SK-N-SH (cell line): ENCODE measurements around the gene PHF21B. TPM values are rescaled to one million over a fixed set of nuclear protein-coding genes. Genes with fewer than 3 reads are reported as not detected.

Experiments used
- CTCF ChIA-PET: fragments of 300-600, 350-600 bp; formaldehyde crosslinking; extraction: SDS; loops from one replicate; lab custom pipeline; 2021; lab: Yijun Ruan, JAX
- POLR2A ChIA-PET: fragments of 350-600 bp; sonication (Branson Sonifier 250); formaldehyde crosslinking; extraction: SDS; loops from one replicate; lab custom pipeline; 2020; ENCODE audit warnings: antibody characterized with exemption, inconsistent platforms; lab: Yijun Ruan, JAX
- DNase-seq: peaks from one replicate; pipeline ENCODE4 v3.0.0; 2012
- H2AFZ ChIP-seq: fragments of 200-600 bp; sonication (generic); 2 replicates; pipeline ENCODE4 v1.8.1; 2016; ENCODE audit warnings: antibody characterized with exemption, mild to moderate bottlenecking, low read depth
- H3F3A ChIP-seq: fragments of 200-600 bp; sonication (generic); replicated peaks from 2 replicates; pipeline ENCODE3; 2016; ENCODE audit warnings: antibody characterized with exemption, mild to moderate bottlenecking; ENCODE audit not compliant: insufficient read depth
- H3K27ac ChIP-seq, 2 experiments: fragments of 200-500 bp in 1 of 2; fragments of 200-600 bp in 1 of 2; sonication (Bioruptor generic) in 1 of 2; sonication (generic), shearing (Covaris generic) in 1 of 2; 2 replicates each; pipeline versions ENCODE4 v1.5.1 to v1.6.1; 2014 to 2016; ENCODE audit warnings: low read depth in 2 of 2, inconsistent platforms in 1 of 2, low read length in 1 of 2, mild to moderate bottlenecking in 1 of 2, mixed read lengths in 1 of 2
- H3K27me3 ChIP-seq: fragments of 200-600 bp; sonication (generic), shearing (Covaris generic); 2 replicates; pipeline ENCODE4 v1.6.1; 2016; ENCODE audit warnings: mixed run types; ENCODE audit not compliant: insufficient read depth
- H3K36me3 ChIP-seq, 2 experiments: fragments of 200-500 bp in 1 of 2; fragments of 200-600 bp in 1 of 2; sonication (Bioruptor generic) in 1 of 2; sonication (generic) in 1 of 2; replicated peaks in 1 of 2; 2 replicates each; pipeline versions ENCODE3 to v1.5.1; 2014 to 2016; ENCODE audit warnings: low read length in 1 of 2, mild to moderate bottlenecking in 1 of 2; ENCODE audit not compliant: insufficient read depth in 2 of 2, control insufficient read depth in 1 of 2
- H3K4me1 ChIP-seq, 2 experiments: fragments of 200-500 bp in 1 of 2; fragments of 200-600 bp in 1 of 2; sonication (Bioruptor generic) in 1 of 2; sonication (generic), shearing (Covaris generic) in 1 of 2; 2 replicates each; pipeline versions ENCODE4 v1.5.1 to v1.6.1; 2014 to 2016; ENCODE audit warnings: low read depth in 1 of 2, low read length in 1 of 2, mixed run types in 1 of 2; ENCODE audit not compliant: insufficient read depth in 2 of 2, control insufficient read depth in 1 of 2
- H3K4me2 ChIP-seq: fragments of 200-600 bp; sonication (generic), shearing (Covaris generic); 2 replicates; pipeline ENCODE4 v1.6.1; 2017; ENCODE audit warnings: mixed run types
- H3K4me3 ChIP-seq, 2 experiments: fragments of 200-500 bp in 1 of 2; fragments of 200-600 bp in 1 of 2; sonication (Bioruptor generic) in 1 of 2; sonication (generic), shearing (Covaris generic) in 1 of 2; 2 replicates each; pipeline versions ENCODE4 v1.5.1 to v1.8.1; 2014 to 2016; ENCODE audit warnings: low read depth in 2 of 2, inconsistent platforms in 1 of 2, low read length in 1 of 2, mild to moderate bottlenecking in 1 of 2, mixed read lengths in 1 of 2, moderate library complexity in 1 of 2
- H3K79me2 ChIP-seq: fragments of 200-600 bp; sonication (generic); 2 replicates; pipeline ENCODE4 v1.8.1; 2017; ENCODE audit warnings: mild to moderate bottlenecking; ENCODE audit not compliant: insufficient read depth
- H3K9ac ChIP-seq: fragments of 200-600 bp; sonication (generic); 2 replicates; pipeline ENCODE4 v1.6.1; 2017; ENCODE audit warnings: mixed run types
- H3K9me2 ChIP-seq: fragments of 200-600 bp; sonication (generic); 2 replicates; pipeline ENCODE4 v1.6.1; 2017; ENCODE audit warnings: mixed run types
- H3K9me3 ChIP-seq: fragments of 200-600 bp; sonication (generic); 2 replicates; pipeline ENCODE4 v1.6.1; 2017; ENCODE audit warnings: mixed run types, mild to moderate bottlenecking, moderate library complexity
- H4K20me1 ChIP-seq: fragments of 200-600 bp; sonication (generic); 2 replicates; pipeline ENCODE4 v1.6.1; 2017; ENCODE audit warnings: mild to moderate bottlenecking, mixed run types; ENCODE audit not compliant: insufficient read depth
- CHD2 ChIP-seq: fragments of 150-350 bp; IDR thresholded peaks from 2 replicates; pipeline ENCODE4 v1.6.1; 2018; ENCODE audit warnings: low read length; ENCODE audit not compliant: partially characterized antibody
- FOSL2 ChIP-seq: IDR thresholded peaks from 2 replicates; pipeline ENCODE4 v1.4.0; 2012; ENCODE audit warnings: low read depth, mild to moderate bottlenecking, moderate library complexity, borderline replicate concordance
- GABPA ChIP-seq: IDR thresholded peaks from 2 replicates; pipeline ENCODE4 v1.4.0; 2012; ENCODE audit warnings: low read depth, mild to moderate bottlenecking
- GATA2 ChIP-seq: sonication (generic); formaldehyde crosslinking; IDR thresholded peaks from 2 replicates; pipeline ENCODE4 v1.5.0; 2020; ENCODE audit warnings: mild to moderate bottlenecking, missing genetic modification reagents
- IRF3 ChIP-seq: fragments of 150-350 bp; IDR thresholded peaks from 2 replicates; pipeline ENCODE4 v1.6.1; 2016; ENCODE audit warnings: mild to moderate bottlenecking, low read depth, low read length
- JUND ChIP-seq: IDR thresholded peaks from 2 replicates; pipeline ENCODE4 v1.4.0; 2012
- NFIC ChIP-seq: IDR thresholded peaks from 2 replicates; pipeline ENCODE4 v1.4.0; 2012; ENCODE audit warnings: borderline replicate concordance
- PBX3 ChIP-seq: IDR thresholded peaks from 2 replicates; pipeline ENCODE4; 2012
- POLR2AphosphoS5 ChIP-seq: IDR thresholded peaks from 2 replicates; pipeline ENCODE4 v1.6.1; 2012; ENCODE audit warnings: low read depth, low read length
- RCOR1 ChIP-seq: fragments of 150-350 bp; IDR thresholded peaks from 2 replicates; pipeline ENCODE4 v1.6.1; 2017; ENCODE audit warnings: antibody characterized with exemption, low read length
- RXRA ChIP-seq: IDR thresholded peaks from 2 replicates; pipeline ENCODE4 v1.4.0; 2012; ENCODE audit warnings: low read depth, mild to moderate bottlenecking, borderline replicate concordance
- TAF1 ChIP-seq: IDR thresholded peaks from 2 replicates; pipeline ENCODE4 v1.6.1; 2012; ENCODE audit warnings: low read depth, mild to moderate bottlenecking, low read length, moderate library complexity, borderline replicate concordance
- WGBS: methylation state at CpG from one replicate; pipeline ENCODE4 v1.1.6; 2017; ENCODE audit warnings: low lambda C conversion rate; 5-methylcytosine and 5-hydroxymethylcytosine counted together
- polyA plus RNA-seq, 3 experiments: library from polyadenylated mRNA; depleted of rRNA; stranded (reverse); fragments of >200 nt; gene quantifications; 2 replicates each; pipeline ENCODE4 v1.2.3, GENCODE V29; 2012
- TF ChIP-seq, protein P1 (sequence below): IDR thresholded peaks from 2 replicates; pipeline ENCODE4 v1.4.0; 2012; ENCODE audit warnings: low read depth, borderline replicate concordance
- TF ChIP-seq, protein P2 (sequence below): IDR thresholded peaks from 2 replicates; pipeline ENCODE4 v1.4.0; 2012; ENCODE audit warnings: low read depth, borderline replicate concordance
- TF ChIP-seq, protein P3 (sequence below): fragments of 150-350 bp; IDR thresholded peaks from 2 replicates; pipeline ENCODE4 v1.6.1; 2017; ENCODE audit warnings: antibody characterized with exemption, low read length, low read depth, borderline replicate concordance
- TF ChIP-seq, protein P4 (sequence below): fragments of 200-600 bp; sonication (generic); IDR thresholded peaks from 2 replicates; pipeline ENCODE4 v1.6.1; 2017; ENCODE audit warnings: antibody characterized with exemption, mild to moderate bottlenecking, moderate library complexity

Gene PHF21B
- polyA plus RNA-seq, 1 of the 3 experiments (the other 2 are of a cell fraction), result 0.76 TPM

- DNase-seq, result no peak
- peaks cover 0 to 30% of the 10 kb centered on the region in 2 experiments; a peak in 1 of 4 replicates for H3K4me1 ChIP-seq
- H4K20me1 ChIP-seq, result no peaks in the 10 kb centered on the region
- H3K9me3 ChIP-seq, result no peaks in the 10 kb centered on the region
- WGBS, result 49% methylated on average over 3 of the region's 6 CpGs
- H3K4me3 ChIP-seq, result no peak overlapping the region
- ChIA-PET CTCF (interaction anchor here (1.1 kb wide), 1 partner anchor 84 kb away, joined by 3 read pairs; no protein-coding TSS in a partner anchor), POLR2A (no interaction called here)
- no peak overlapping the region for H3K27ac ChIP-seq
- H3K36me3 ChIP-seq, result no peaks in the 10 kb centered on the region
- no peak for TF ChIP-seq GATA2 (CRISPR knock-in tag)
- no peak for TF ChIP-seq TAF1
- no peak for TF ChIP-seq IRF3
- TF ChIP-seq, protein P1, sequence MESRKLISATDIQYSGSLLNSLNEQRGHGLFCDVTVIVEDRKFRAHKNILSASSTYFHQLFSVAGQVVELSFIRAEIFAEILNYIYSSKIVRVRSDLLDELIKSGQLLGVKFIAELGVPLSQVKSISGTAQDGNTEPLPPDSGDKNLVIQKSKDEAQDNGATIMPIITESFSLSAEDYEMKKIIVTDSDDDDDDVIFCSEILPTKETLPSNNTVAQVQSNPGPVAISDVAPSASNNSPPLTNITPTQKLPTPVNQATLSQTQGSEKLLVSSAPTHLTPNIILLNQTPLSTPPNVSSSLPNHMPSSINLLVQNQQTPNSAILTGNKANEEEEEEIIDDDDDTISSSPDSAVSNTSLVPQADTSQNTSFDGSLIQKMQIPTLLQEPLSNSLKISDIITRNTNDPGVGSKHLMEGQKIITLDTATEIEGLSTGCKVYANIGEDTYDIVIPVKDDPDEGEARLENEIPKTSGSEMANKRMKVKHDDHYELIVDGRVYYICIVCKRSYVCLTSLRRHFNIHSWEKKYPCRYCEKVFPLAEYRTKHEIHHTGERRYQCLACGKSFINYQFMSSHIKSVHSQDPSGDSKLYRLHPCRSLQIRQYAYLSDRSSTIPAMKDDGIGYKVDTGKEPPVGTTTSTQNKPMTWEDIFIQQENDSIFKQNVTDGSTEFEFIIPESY, result no peak
- TF ChIP-seq, protein P2, sequence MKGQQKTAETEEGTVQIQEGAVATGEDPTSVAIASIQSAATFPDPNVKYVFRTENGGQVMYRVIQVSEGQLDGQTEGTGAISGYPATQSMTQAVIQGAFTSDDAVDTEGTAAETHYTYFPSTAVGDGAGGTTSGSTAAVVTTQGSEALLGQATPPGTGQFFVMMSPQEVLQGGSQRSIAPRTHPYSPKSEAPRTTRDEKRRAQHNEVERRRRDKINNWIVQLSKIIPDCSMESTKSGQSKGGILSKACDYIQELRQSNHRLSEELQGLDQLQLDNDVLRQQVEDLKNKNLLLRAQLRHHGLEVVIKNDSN, result no peak
- TF ChIP-seq RXRA, result no peak
- no peak for TF ChIP-seq RCOR1
- no peak for TF ChIP-seq PBX3
- no peak overlapping the region for H3K9ac ChIP-seq
- H2AFZ ChIP-seq, result no peak overlapping the region
- no peaks in the 10 kb centered on the region for H3K9me2 ChIP-seq
- no peaks in the 10 kb centered on the region for H3F3A ChIP-seq
- H3K27me3 ChIP-seq, result no peaks in the 10 kb centered on the region
- H3K79me2 ChIP-seq, result no peaks in the 10 kb centered on the region
- H3K4me2 ChIP-seq, result no peak overlapping the region
These were observed 44.6 kb downstream of the PHF21B start for GRCh38 chr22:44965171-44965570.

DNA sequence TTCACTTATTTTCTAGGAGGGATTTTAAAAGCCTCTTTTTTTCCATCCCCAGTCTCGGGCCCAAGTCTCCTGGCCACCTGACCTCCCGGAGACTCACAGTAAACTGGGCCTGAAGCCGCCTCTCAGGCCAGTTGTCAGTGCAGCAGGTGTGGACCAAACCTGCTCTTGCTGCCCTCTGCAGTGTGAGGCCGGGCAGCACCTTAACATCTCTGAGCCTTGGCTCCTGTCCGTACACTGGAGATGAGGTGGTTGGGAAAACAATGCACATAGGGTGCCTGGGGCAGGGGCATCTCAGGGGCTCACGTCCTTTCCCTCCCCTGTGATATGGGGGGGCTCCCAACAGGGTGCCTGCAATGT is 45.1 kb downstream of the PHF21B start:
- ChIA-PET CTCF (interaction anchor here (3.0 kb wide), 1 partner anchor 10 kb away, joined by 10 read pairs; no protein-coding TSS in a partner anchor), POLR2A (no interaction called here)
- no peak overlapping the region for H3K4me2 ChIP-seq
- 61% methylated on average over 6 of the region's 6 CpGs for WGBS
- no peaks in the 10 kb centered on the region for H3K36me3 ChIP-seq
- no peak overlapping the region for H2AFZ ChIP-seq
- H3K27me3 ChIP-seq, result no peaks in the 10 kb centered on the region
- peaks cover 0 to 30% of the 10 kb centered on the region in 2 experiments; a peak in 1 of 4 replicates for H3K4me1 ChIP-seq
- no peak overlapping the region for H3K27ac ChIP-seq
- H3K4me3 ChIP-seq, result no peak overlapping the region
- H3K9ac ChIP-seq, result no peak overlapping the region
- H3K79me2 ChIP-seq, result no peaks in the 10 kb centered on the region
- H3K9me2 ChIP-seq, result no peaks in the 10 kb centered on the region
- H3F3A ChIP-seq, result no peaks in the 10 kb centered on the region
- DNase-seq, result no peak
- H4K20me1 ChIP-seq, result no peaks in the 10 kb centered on the region
- H3K9me3 ChIP-seq, result no peaks in the 10 kb centered on the region
- TF ChIP-seq NFIC, result no peak
- no peak for TF ChIP-seq TAF1
- TF ChIP-seq PBX3, result no peak
- TF ChIP-seq, protein P3, sequence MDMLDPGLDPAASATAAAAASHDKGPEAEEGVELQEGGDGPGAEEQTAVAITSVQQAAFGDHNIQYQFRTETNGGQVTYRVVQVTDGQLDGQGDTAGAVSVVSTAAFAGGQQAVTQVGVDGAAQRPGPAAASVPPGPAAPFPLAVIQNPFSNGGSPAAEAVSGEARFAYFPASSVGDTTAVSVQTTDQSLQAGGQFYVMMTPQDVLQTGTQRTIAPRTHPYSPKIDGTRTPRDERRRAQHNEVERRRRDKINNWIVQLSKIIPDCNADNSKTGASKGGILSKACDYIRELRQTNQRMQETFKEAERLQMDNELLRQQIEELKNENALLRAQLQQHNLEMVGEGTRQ, result no peak
- no peak for TF ChIP-seq GABPA
- no peak for TF ChIP-seq IRF3
- TF ChIP-seq, protein P4, sequence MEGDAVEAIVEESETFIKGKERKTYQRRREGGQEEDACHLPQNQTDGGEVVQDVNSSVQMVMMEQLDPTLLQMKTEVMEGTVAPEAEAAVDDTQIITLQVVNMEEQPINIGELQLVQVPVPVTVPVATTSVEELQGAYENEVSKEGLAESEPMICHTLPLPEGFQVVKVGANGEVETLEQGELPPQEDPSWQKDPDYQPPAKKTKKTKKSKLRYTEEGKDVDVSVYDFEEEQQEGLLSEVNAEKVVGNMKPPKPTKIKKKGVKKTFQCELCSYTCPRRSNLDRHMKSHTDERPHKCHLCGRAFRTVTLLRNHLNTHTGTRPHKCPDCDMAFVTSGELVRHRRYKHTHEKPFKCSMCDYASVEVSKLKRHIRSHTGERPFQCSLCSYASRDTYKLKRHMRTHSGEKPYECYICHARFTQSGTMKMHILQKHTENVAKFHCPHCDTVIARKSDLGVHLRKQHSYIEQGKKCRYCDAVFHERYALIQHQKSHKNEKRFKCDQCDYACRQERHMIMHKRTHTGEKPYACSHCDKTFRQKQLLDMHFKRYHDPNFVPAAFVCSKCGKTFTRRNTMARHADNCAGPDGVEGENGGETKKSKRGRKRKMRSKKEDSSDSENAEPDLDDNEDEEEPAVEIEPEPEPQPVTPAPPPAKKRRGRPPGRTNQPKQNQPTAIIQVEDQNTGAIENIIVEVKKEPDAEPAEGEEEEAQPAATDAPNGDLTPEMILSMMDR, result no peak
- no peak for TF ChIP-seq POLR2AphosphoS5
- no peak for TF ChIP-seq FOSL2
- no peak for TF ChIP-seq CHD2
- TF ChIP-seq JUND, result no peak
